ENCODE measurements around the gene TMC1.

- TF ChIP-seq, protein P1, sequence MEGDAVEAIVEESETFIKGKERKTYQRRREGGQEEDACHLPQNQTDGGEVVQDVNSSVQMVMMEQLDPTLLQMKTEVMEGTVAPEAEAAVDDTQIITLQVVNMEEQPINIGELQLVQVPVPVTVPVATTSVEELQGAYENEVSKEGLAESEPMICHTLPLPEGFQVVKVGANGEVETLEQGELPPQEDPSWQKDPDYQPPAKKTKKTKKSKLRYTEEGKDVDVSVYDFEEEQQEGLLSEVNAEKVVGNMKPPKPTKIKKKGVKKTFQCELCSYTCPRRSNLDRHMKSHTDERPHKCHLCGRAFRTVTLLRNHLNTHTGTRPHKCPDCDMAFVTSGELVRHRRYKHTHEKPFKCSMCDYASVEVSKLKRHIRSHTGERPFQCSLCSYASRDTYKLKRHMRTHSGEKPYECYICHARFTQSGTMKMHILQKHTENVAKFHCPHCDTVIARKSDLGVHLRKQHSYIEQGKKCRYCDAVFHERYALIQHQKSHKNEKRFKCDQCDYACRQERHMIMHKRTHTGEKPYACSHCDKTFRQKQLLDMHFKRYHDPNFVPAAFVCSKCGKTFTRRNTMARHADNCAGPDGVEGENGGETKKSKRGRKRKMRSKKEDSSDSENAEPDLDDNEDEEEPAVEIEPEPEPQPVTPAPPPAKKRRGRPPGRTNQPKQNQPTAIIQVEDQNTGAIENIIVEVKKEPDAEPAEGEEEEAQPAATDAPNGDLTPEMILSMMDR (conservative IDR thresholded peaks at IDR 0.05 in 1 of 2, IDR thresholded peaks at IDR 0.05 in 1 of 2; ENCODE audit: extremely low read depth in 1 of 2, insufficient read depth in 1 of 2, low read depth in 1 of 2, low read length in 2 of 2), result no peak
- no peak for TF ChIP-seq EZH2 (IDR thresholded peaks at IDR 0.05; ENCODE audit: borderline replicate concordance, low read length)
Observed at GRCh38 chr9:72755836-72756235, 234.4 kb downstream of the TMC1 start.
